Measurements from ENCODE around the gene CLEC7A. TPM values are rescaled to one million over a fixed set of nuclear protein-coding genes. Genes with fewer than 3 reads are reported as not detected.

The CLEC7A gene
- total RNA-seq = 0.14 TPM in 1 of 2 replicates, not detected in the other

GRCh38 chr12:10130042-10130441 is at the start of gene CLEC7A:
CLEC7A (minus strand) TSS chr12:10130199; CDS start chr12:10130082, 117 bp downstream.

GRCh38 chr12:10178821-10179220 is 48.8 kb upstream of the CLEC7A start, which contains the start of gene TMEM52B:
TMEM52B (plus strand) TSS chr12:10179032; CDS start chr12:10179575, 543 bp downstream.

GRCh38 chr12:10171973-10172728 is 42.2 kb upstream of the CLEC7A start, which contains the start of gene OLR1:
OLR1 (minus strand) TSS chr12:10172132; CDS start chr12:10172077, 55 bp downstream.

GRCh38 chr12:10098791-10099190 is 31.2 kb downstream of the CLEC7A start, which contains the start of gene CLEC1A:
CLEC1A (minus strand) TSS chr12:10098985; CDS start chr12:10098922, 63 bp downstream.

Other genes with a start within 250 kb of the CLEC7A start
- gene KLRF2, start 248.7 kb downstream of the CLEC7A start, total RNA-seq = not detected in 2 replicates
- gene CLEC2A, start 197.8 kb downstream of the CLEC7A start, total RNA-seq = not detected in 2 replicates
- 0.14 TPM in 1 of 2 replicates, not detected in the other for gene CLEC12A, start 158.8 kb downstream of the CLEC7A start, total RNA-seq
- gene CLEC1B, start 131.1 kb downstream of the CLEC7A start, total RNA-seq = not detected in 2 replicates
- gene CLEC12B, start 119.6 kb downstream of the CLEC7A start, total RNA-seq = not detected in 2 replicates
- gene CLEC9A, start 99.5 kb downstream of the CLEC7A start, total RNA-seq = not detected in 2 replicates
- gene CLEC1A, start 31.2 kb downstream of the CLEC7A start, total RNA-seq = not detected in 2 replicates
- gene OLR1, start 41.9 kb upstream of the CLEC7A start, total RNA-seq = 8.7 and 188 TPM in 2 replicates
- gene TMEM52B, start 48.8 kb upstream of the CLEC7A start, total RNA-seq = 15.6 and 71.6 TPM in 2 replicates
- gene GABARAPL1, start 82.7 kb upstream of the CLEC7A start, total RNA-seq = 35.5 and 229 TPM in 2 replicates
- 0.22 and 1.3 TPM in 2 replicates for gene KLRD1, start 177.7 kb upstream of the CLEC7A start, total RNA-seq